Body of pancreas (tissue), 4 donors: ENCODE measurements around the gene IQSEC1.

Experiments
- POLR2A ChIP-seq, 3 donors: fragments of 450-650 bp; IDR thresholded peaks; one replicate each; pipeline ENCODE4 v1.6.1; 2016; ENCODE audit warnings: antibody characterized with exemption in 3 of 3, mild to moderate bottlenecking in 2 of 3
- TF ChIP-seq, protein P1 (sequence below), 7 experiments: fragments of 450-650 bp in 4 of 7; fragments of 200-600 bp in 3 of 7; sonication (generic) in 3 of 7; IDR thresholded peaks; one replicate each; pipeline ENCODE4 v1.5.1; 2016 to 2019; ENCODE audit warnings: antibody characterized with exemption in 7 of 7

DNA sequence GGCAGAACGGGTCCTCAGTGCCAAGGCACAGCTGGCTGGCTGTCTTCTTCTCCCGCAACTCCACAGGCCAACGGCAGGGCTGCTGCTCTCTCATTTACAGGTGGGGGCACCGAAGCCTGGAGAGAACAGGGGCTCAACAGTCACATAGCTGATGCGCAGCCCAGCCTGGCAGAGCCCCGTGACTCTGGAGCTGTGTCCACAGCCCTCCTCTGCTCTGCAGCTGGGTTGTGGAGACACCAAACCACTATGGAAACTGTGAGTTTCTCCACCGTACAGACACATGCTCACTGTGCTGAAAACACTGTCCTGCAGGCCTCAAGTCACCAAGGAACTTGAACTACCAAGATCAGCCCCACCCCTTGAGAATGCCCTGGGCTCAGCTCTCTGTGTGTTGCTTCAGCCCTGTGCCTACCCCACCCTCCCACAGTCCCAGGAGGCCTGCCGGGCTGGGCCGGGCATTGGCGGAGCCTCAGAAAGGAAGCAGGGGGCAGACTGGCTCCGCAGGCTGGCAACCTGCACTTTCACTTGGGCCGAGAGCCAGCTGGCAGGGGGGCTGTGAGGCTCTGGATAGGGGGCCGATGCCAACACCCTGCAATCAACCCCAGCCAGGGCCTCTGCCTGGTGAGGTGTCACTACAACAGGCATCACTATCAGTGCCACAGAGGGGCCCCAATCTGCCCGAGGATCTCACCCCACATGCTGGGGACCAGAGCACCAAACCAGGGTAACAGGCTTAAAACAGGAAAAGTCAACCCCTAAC lies 118.2 kb downstream of the IQSEC1 start:
- no peak for TF ChIP-seq POLR2A (IDR thresholded peaks at IDR 0.05)
- TF ChIP-seq, protein P1, sequence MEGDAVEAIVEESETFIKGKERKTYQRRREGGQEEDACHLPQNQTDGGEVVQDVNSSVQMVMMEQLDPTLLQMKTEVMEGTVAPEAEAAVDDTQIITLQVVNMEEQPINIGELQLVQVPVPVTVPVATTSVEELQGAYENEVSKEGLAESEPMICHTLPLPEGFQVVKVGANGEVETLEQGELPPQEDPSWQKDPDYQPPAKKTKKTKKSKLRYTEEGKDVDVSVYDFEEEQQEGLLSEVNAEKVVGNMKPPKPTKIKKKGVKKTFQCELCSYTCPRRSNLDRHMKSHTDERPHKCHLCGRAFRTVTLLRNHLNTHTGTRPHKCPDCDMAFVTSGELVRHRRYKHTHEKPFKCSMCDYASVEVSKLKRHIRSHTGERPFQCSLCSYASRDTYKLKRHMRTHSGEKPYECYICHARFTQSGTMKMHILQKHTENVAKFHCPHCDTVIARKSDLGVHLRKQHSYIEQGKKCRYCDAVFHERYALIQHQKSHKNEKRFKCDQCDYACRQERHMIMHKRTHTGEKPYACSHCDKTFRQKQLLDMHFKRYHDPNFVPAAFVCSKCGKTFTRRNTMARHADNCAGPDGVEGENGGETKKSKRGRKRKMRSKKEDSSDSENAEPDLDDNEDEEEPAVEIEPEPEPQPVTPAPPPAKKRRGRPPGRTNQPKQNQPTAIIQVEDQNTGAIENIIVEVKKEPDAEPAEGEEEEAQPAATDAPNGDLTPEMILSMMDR (IDR thresholded peaks at IDR 0.05): peak in 6 of 7 experiments; percentile 8 to 61 (median 29)
